ENCODE results near the gene IQCE. TPM values are rescaled to one million over a fixed set of nuclear protein-coding genes. Genes with fewer than 3 reads are reported as not detected.

IQCE gene
- total RNA-seq, 1 experiment from 2014 or later = 13.4 TPM

- no peaks in the 10 kb centered on the region for H3K27me3 Mint-ChIP-seq (ENCODE audit: insufficient read depth, unreplicated experiment)
- no peak overlapping the region for H3K4me3 ChIP-seq (ENCODE audit: low read depth, low read length)
- H3K9me3 ChIP-seq = no peaks in the 10 kb centered on the region
- H3K4me3 Mint-ChIP-seq (ENCODE audit: unreplicated experiment) = no peak overlapping the region
- ChIA-PET POLR2A (no interaction called here), CTCF (interaction anchor here (0.7 kb wide), 1 partner anchor 9 kb away, joined by 3 read pairs; no protein-coding TSS in a partner anchor)
- no TSS peak for BruUV-seq (replicated peaks)
- H3K4me1 Mint-ChIP-seq (ENCODE audit: low read depth, unreplicated experiment) = no peaks in the 10 kb centered on the region
- H3K4me1 ChIP-seq = 0 out of 2 replicates have a peak, but pooled peaks cover 3% of the 10 kb centered on the region
- H3K27ac Mint-ChIP-seq (ENCODE audit: unreplicated experiment) = no peak overlapping the region
- TF ChIP-seq CTCF (IDR thresholded peaks at IDR 0.05; ENCODE audit: insufficient read depth in 1 of 2, low read depth in 1 of 2, low read length in 1 of 2, severe bottlenecking in 1 of 2, unreplicated experiment in 1 of 2) = no peak
- peaks cover 2% of the 10 kb centered on the region; the same call in 1 of the 2 replicates for H3K36me3 ChIP-seq (ENCODE audit: control insufficient read depth, insufficient read depth, low read length)
- no peaks in the 10 kb centered on the region for H3K36me3 Mint-ChIP-seq (ENCODE audit: insufficient read depth, unreplicated experiment)
- no peaks in the 10 kb centered on the region for H3K9me3 Mint-ChIP-seq (ENCODE audit: unreplicated experiment)
- DNase-seq = no peak
- intact Hi-C loops (cut with micrococcal nuclease; ENCODE audit: unreplicated experiment) = loop anchor here (10.0 kb wide), 1 partner anchor 665 kb away; the partner anchor contains the start of gene SDK1
- H3K27me3 ChIP-seq (replicated peaks; ENCODE audit: control insufficient read depth, insufficient read depth, low read length) = no peaks in the 10 kb centered on the region
Measured at GRCh38 chr7:2639695-2640481, 81.1 kb downstream of the IQCE start.

- Mint-ChIP-seq H3K9me3 (ENCODE audit: unreplicated experiment) (no peaks in the 10 kb centered on the region), H3K4me1 (ENCODE audit: low read depth, unreplicated experiment) (no peaks in the 10 kb centered on the region), H3K4me3 (ENCODE audit: unreplicated experiment) (no peak overlapping the region), H3K27me3 (ENCODE audit: insufficient read depth, unreplicated experiment) (no peaks in the 10 kb centered on the region), H3K27ac (ENCODE audit: unreplicated experiment) (no peak overlapping the region), H3K36me3 (ENCODE audit: insufficient read depth, unreplicated experiment) (no peaks in the 10 kb centered on the region)
- Histone ChIP-seq H3K4me3 (ENCODE audit: low read depth, low read length) (no peak overlapping the region), H3K4me1 (0 out of 2 replicates have a peak, but pooled peaks cover 3% of the 10 kb centered on the region), H3K27me3 (replicated peaks; ENCODE audit: control insufficient read depth, insufficient read depth, low read length) (no peaks in the 10 kb centered on the region), H3K36me3 (ENCODE audit: control insufficient read depth, insufficient read depth, low read length) (peaks cover 2% of the 10 kb centered on the region; the same call in 1 of the 2 replicates), H3K9me3 (no peaks in the 10 kb centered on the region)
- TF ChIP-seq CTCF (IDR thresholded peaks at IDR 0.05; ENCODE audit: insufficient read depth in 1 of 2, low read depth in 1 of 2, low read length in 1 of 2, severe bottlenecking in 1 of 2, unreplicated experiment in 1 of 2) = no peak
- ChIA-PET POLR2A (no interaction called here), CTCF (no interaction called here)
- BruUV-seq (replicated peaks) = no TSS peak
- no peak for DNase-seq
- intact Hi-C loops (cut with micrococcal nuclease; ENCODE audit: unreplicated experiment) = no loop called here
Measured at GRCh38 chr7:2640482-2640830, 81.7 kb downstream of the IQCE start.

GRCh38 chr7:2640846-2641316 lies 82.1 kb downstream of the IQCE start:
- H3K4me1 Mint-ChIP-seq (ENCODE audit: low read depth, unreplicated experiment) = no peaks in the 10 kb centered on the region
- Histone ChIP-seq H3K36me3 (ENCODE audit: control insufficient read depth, insufficient read depth, low read length) (peaks cover 2% of the 10 kb centered on the region; the same call in 1 of the 2 replicates), H3K4me1 (0 out of 2 replicates have a peak, but pooled peaks cover 3% of the 10 kb centered on the region), H3K4me3 (ENCODE audit: low read depth, low read length) (no peak overlapping the region), H3K9me3 (no peaks in the 10 kb centered on the region), H3K27me3 (replicated peaks; ENCODE audit: control insufficient read depth, insufficient read depth, low read length) (no peaks in the 10 kb centered on the region)
- ChIA-PET CTCF (no interaction called here), POLR2A (no interaction called here)
- H3K4me3 Mint-ChIP-seq (ENCODE audit: unreplicated experiment) = no peak overlapping the region
- TF ChIP-seq CTCF (IDR thresholded peaks at IDR 0.05; ENCODE audit: insufficient read depth in 1 of 2, low read depth in 1 of 2, low read length in 1 of 2, severe bottlenecking in 1 of 2, unreplicated experiment in 1 of 2) = no peak
- no peaks in the 10 kb centered on the region for H3K9me3 Mint-ChIP-seq (ENCODE audit: unreplicated experiment)
- no peaks in the 10 kb centered on the region for H3K36me3 Mint-ChIP-seq (ENCODE audit: insufficient read depth, unreplicated experiment)
- no peaks in the 10 kb centered on the region for H3K27me3 Mint-ChIP-seq (ENCODE audit: insufficient read depth, unreplicated experiment)
- no peak for DNase-seq
- no peak overlapping the region for H3K27ac Mint-ChIP-seq (ENCODE audit: unreplicated experiment)
- BruUV-seq (replicated peaks) = no TSS peak
- intact Hi-C loops (cut with micrococcal nuclease; ENCODE audit: unreplicated experiment) = no loop called here

All from Caco-2 (cell line).